Lower leg skin (tissue), 3 donors: ENCODE data around the gene SPON2.

Source experiments
- POLR2A ChIP-seq, 2 donors: fragments of 450-650 bp; IDR thresholded peaks; one replicate each; pipeline ENCODE4 v1.6.1; 2016 to 2017; ENCODE audit warnings: antibody characterized with exemption in 2 of 2, mild to moderate bottlenecking in 1 of 2, moderate library complexity in 1 of 2
- TF ChIP-seq, protein P1 (sequence below), 3 donors: fragments of 450-650 bp; IDR thresholded peaks; one replicate each; pipeline ENCODE4 v1.5.1; 2016; ENCODE audit warnings: antibody characterized with exemption in 3 of 3, mild to moderate bottlenecking in 3 of 3, moderate library complexity in 2 of 3

DNA sequence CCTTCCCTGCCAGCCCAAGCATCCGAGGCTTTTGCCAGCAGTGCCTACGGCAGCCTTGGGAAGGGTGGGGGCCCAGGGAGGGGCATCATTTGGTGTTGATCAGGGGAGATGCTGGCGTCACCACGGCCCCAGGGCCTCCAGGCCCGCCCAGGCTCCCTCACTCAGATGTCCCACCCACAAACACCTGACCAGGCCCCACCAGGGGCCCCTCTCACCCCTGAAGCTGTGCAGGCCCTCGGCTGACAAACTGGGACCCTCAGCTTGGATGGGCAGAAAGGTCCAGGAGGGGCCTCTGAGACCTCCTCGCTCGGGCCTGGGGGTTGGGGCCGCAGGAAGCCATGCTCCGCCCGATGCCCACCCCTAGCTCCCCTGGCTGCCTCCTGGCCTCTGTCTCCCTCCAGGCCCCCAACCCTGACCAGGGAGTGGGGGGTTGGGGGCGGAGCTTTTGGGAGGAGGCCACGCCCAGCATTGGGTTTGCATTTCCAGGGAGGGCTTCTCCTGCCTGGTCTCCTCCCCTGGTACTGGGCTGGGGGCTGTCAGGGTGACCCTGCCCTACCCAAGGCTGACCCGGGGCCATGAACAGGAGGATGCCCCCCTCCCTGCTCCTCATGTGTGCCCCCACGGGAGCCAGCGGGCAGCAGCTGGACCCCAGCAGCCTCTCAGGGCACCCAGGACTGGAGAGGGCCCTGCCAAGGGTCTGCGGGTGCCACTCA is 33.4 kb upstream of the SPON2 start:
- TF ChIP-seq, protein P1, sequence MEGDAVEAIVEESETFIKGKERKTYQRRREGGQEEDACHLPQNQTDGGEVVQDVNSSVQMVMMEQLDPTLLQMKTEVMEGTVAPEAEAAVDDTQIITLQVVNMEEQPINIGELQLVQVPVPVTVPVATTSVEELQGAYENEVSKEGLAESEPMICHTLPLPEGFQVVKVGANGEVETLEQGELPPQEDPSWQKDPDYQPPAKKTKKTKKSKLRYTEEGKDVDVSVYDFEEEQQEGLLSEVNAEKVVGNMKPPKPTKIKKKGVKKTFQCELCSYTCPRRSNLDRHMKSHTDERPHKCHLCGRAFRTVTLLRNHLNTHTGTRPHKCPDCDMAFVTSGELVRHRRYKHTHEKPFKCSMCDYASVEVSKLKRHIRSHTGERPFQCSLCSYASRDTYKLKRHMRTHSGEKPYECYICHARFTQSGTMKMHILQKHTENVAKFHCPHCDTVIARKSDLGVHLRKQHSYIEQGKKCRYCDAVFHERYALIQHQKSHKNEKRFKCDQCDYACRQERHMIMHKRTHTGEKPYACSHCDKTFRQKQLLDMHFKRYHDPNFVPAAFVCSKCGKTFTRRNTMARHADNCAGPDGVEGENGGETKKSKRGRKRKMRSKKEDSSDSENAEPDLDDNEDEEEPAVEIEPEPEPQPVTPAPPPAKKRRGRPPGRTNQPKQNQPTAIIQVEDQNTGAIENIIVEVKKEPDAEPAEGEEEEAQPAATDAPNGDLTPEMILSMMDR (IDR thresholded peaks at IDR 0.05) = no peak
- TF ChIP-seq POLR2A (IDR thresholded peaks at IDR 0.05) = no peak
